ENCODE data around the gene ZNF185. TPM values are rescaled to one million over a fixed set of nuclear protein-coding genes. Genes with fewer than 3 reads are reported as not detected.

The ZNF185 gene
- total RNA-seq, 1 donor, result 4.7 TPM

DNA sequence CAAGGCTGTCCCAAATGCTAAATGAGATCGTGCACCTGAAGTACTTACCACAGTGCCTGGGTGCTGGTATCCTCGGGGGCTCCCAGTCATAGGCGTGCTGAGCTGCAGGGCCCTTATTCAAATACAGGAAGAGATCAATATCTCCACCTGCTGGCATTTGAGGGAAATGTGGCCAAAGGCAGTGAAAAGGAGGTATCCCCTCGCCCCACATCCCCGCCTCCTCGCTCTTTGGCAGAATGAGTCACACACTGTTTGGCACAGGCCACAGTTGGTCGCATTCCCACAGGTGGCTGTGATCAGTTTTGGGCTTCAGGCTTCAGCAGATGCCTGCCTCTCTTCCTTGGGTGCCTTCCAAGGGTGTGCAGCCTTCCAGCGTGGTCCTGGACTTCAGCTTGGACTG is 28.4 kb downstream of the ZNF185 start:
- peak; percentile 70 for DNase-seq (ENCODE audit: low read depth)
- TF ChIP-seq, protein P1, sequence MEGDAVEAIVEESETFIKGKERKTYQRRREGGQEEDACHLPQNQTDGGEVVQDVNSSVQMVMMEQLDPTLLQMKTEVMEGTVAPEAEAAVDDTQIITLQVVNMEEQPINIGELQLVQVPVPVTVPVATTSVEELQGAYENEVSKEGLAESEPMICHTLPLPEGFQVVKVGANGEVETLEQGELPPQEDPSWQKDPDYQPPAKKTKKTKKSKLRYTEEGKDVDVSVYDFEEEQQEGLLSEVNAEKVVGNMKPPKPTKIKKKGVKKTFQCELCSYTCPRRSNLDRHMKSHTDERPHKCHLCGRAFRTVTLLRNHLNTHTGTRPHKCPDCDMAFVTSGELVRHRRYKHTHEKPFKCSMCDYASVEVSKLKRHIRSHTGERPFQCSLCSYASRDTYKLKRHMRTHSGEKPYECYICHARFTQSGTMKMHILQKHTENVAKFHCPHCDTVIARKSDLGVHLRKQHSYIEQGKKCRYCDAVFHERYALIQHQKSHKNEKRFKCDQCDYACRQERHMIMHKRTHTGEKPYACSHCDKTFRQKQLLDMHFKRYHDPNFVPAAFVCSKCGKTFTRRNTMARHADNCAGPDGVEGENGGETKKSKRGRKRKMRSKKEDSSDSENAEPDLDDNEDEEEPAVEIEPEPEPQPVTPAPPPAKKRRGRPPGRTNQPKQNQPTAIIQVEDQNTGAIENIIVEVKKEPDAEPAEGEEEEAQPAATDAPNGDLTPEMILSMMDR (IDR thresholded peaks at IDR 0.05; ENCODE audit: insufficient read depth, low read length), result peak; percentile 51
- H3K4me3 ChIP-seq (ENCODE audit: low read depth, low read length), result no peak overlapping the region

DNA sequence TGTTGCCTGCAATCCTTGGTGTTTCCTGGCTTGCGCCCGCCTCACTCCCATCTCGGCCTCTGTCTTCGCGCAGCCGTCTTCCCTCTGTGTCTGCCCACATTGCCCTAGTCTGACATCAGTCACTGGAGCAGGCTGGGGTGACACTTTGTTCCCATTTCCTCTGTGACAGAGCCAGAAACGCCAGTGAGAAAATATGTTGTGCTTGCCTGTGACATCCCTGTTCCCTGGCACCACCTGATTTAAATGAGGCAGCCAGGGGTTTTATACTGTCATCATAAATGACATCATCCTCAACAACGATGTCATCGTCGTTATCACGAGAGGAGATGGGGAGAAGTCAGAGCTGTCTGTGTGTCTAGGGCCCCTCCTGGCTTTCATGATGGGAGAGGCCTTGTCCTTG is 29.1 kb downstream of the ZNF185 start:
- H3K4me3 ChIP-seq (ENCODE audit: low read depth, low read length), result no peak overlapping the region
- DNase-seq (ENCODE audit: low read depth), result no peak
- TF ChIP-seq, protein P1 (IDR thresholded peaks at IDR 0.05; ENCODE audit: insufficient read depth, low read length), result no peak

DNA sequence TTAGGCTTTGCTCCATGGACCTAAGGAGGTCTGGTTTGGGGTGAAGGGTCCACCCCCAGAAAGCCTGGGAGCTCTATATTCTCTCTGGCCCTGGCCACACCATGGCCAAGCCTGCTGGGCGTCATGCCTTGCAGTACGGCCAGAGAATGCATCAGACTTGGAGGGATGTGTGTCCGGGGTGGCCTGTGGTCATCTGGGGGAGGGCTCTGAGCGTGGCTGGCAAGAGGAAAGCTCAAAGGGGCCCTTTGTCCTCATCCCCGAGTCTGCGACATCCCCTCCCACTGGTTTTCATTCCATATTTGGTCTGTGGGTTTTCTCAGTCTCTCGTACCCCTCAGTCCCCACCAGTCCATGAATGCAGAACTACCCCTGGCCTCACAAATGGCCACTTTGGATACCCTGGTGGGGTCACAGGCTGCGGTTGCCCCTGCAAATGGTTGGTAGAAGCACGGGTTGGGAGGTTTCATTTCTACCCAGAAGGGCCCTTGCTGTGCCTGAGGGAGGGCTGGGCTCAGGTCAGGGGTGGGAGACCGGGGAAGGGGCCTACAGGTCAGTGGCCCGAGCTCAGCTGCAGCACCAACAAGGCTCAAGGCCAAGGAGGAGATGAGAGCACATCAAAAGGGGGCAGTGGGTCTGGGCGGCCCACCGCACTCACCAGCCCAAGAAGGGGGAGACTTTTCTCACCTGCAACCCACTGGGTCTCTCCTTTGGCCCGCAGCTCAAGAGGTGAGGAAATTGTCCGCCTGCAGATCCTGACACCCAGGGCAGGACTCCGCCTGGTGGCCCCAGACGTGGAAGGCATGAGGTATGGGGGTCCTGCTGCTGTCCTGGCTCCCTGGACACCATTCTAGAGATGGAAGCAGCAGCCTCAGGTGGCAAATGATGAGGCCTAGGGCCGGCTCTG is 30.2 kb downstream of the ZNF185 start:
- TF ChIP-seq, protein P1 (IDR thresholded peaks at IDR 0.05; ENCODE audit: insufficient read depth, low read length), result no peak
- no peak overlapping the region for H3K4me3 ChIP-seq (ENCODE audit: low read depth, low read length)

DNA sequence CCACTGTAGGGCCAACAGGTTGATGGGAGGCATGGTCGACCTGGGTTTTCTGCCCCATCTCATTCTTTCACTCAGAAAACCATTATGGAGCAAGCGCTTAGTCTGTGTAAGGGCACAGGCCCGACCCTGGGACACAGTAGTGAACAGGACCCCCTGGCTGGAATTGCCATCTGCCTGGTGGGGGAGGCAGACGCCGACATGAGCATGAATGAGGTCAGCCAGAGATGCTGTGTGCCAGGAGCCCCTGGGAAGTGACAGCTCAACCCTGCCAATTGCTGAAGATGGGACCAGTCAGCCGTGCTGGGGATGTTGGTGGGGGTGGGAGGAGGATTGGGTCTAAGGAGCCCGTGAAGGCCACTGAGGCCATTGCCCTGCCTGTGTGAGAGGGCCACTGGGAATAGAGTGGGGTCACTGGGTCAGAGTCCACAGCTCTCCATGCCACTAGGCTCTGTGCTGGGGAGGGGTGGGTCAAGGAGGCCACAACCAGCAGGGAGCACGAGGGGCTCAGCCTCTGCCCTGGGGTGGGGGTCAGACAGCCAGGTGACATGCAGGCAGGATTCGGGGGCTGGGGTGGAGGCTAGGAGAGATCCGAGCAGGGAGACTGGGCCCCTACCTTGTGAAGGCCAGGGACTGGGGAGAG is 31.0 kb downstream of the ZNF185 start:
- TF ChIP-seq, protein P1 (IDR thresholded peaks at IDR 0.05; ENCODE audit: insufficient read depth, low read length), result no peak

More for the DNA sequence above, 30.2 kb downstream of the ZNF185 start:
- no peak for DNase-seq (ENCODE audit: low read depth)

DNA sequence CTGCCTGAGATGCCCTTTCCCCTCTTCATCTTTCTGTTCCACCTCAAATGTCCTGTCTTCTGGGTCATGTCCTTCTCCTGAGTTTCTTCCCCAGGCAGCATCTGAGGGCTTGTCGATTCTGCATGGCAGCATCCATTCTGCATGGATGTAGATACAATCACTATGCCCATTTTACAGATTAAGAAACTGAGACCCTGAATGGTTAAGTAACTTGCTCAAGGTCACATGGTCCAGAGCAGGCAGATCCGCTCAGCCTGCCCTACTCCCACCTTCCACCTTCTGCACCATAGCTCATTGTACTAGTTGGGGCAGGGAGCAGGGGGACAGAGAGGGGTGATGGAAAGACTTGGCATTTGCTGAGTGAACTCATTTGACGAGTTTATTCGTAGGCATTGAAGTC is 32.0 kb downstream of the ZNF185 start:
- DNase-seq (ENCODE audit: low read depth), result no peak
- TF ChIP-seq, protein P1 (IDR thresholded peaks at IDR 0.05; ENCODE audit: insufficient read depth, low read length), result no peak

More for the DNA sequence above, 31.0 kb downstream of the ZNF185 start:
- H3K4me3 ChIP-seq (ENCODE audit: low read depth, low read length), result no peak overlapping the region
- DNase-seq (ENCODE audit: low read depth), result no peak

DNA sequence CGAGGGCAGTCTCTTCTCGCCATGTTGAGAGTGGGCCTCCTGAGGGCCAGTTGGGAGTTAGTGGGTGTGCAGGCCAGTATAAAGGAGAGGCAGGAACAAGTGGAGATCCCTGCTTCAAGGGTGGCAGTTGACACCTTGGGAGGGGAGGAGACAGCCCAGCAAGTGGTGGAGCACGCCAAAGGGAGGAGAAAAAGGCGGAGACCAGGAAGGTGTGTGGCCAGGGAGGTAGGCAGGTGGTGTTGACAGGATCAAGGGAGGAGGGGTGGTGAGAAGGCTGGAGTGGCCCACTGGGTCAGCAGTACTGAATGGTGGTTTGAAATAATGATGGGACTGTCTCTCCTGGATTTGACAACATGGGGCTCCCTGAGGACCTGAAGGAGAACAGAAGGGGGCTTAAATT is 32.6 kb downstream of the ZNF185 start:
- no peak overlapping the region for H3K4me3 ChIP-seq (ENCODE audit: low read depth, low read length)
- TF ChIP-seq, protein P1 (IDR thresholded peaks at IDR 0.05; ENCODE audit: insufficient read depth, low read length), result no peak
- no peak for DNase-seq (ENCODE audit: low read depth)

More for the DNA sequence above, 32.0 kb downstream of the ZNF185 start:
- H3K4me3 ChIP-seq (ENCODE audit: low read depth, low read length), result no peak overlapping the region
